HL-60 (cell line): Measurements from ENCODE around the gene TEDC1.

Experiments
- DNase-seq, 2 experiments: peaks; one replicate each; pipeline ENCODE4 v3.0.0-alpha.2; 2010 to 2020; ENCODE audit warnings: low read depth in 1 of 2, low spot score in 1 of 2
- H3K27ac ChIP-seq: fragments of 250-450 bp; sonication (Bioruptor Pico); replicated peaks from 2 replicates; pipeline ENCODE4 v1.5.1; 2020; ENCODE audit warnings: mild to moderate bottlenecking, moderate library complexity
- H3K27me3 ChIP-seq: fragments of 250-450 bp; sonication (Bioruptor Pico); 2 replicates; pipeline ENCODE4 v1.5.1; 2021; ENCODE audit warnings: mild to moderate bottlenecking, moderate library complexity; ENCODE audit not compliant: insufficient read depth, poor library complexity, severe bottlenecking
- H3K4me3 ChIP-seq: replicated peaks from 2 replicates; pipeline ENCODE4 v1.5.1; 2011; ENCODE audit warnings: mild to moderate bottlenecking, control low read depth, low read length; ENCODE audit not compliant: insufficient read depth
- CTCF ChIP-seq: IDR thresholded peaks from one replicate; pipeline ENCODE4 v1.5.1; 2011; ENCODE audit warnings: low read length, control low read depth, inconsistent platforms; ENCODE audit not compliant: insufficient read depth
- GABPA ChIP-seq: IDR thresholded peaks from 2 replicates; pipeline ENCODE4 v1.6.1; 2012; ENCODE audit warnings: low read depth
- POLR2AphosphoS5 ChIP-seq: IDR thresholded peaks from 2 replicates; pipeline ENCODE4 v1.6.1; 2012; ENCODE audit warnings: low read depth
- REST ChIP-seq: IDR thresholded peaks from 2 replicates; pipeline ENCODE4 v1.6.1; 2012; ENCODE audit warnings: low read depth; ENCODE audit not compliant: insufficient replicate concordance
- SPI1 ChIP-seq: IDR thresholded peaks from 2 replicates; pipeline ENCODE4 v1.6.1; 2012; ENCODE audit warnings: low read depth, mild to moderate bottlenecking, borderline replicate concordance

The TEDC1 gene

GRCh38 chr14:105460116-105460515, 30.9 kb upstream of the TEDC1 start:
- Histone ChIP-seq H3K27me3 (no peaks in the 10 kb centered on the region), H3K27ac (no peak overlapping the region), H3K4me3 (no peak overlapping the region)
- no peak for DNase-seq
- no peak for TF ChIP-seq CTCF
- TF ChIP-seq REST: no peak
- no peak for TF ChIP-seq SPI1
- TF ChIP-seq POLR2AphosphoS5: no peak
- TF ChIP-seq GABPA: no peak

- H3K4me3 ChIP-seq: no peak overlapping the region
- no peak for DNase-seq
- no peaks in the 10 kb centered on the region for H3K27me3 ChIP-seq
- TF ChIP-seq CTCF (no peak), REST (no peak), POLR2AphosphoS5 (no peak), GABPA (no peak), SPI1 (no peak)
- H3K27ac ChIP-seq: no peak overlapping the region
These were observed 30.4 kb upstream of the TEDC1 start for GRCh38 chr14:105460616-105461015.

GRCh38 chr14:105461903-105462302, 29.1 kb upstream of the TEDC1 start:
- H3K27me3 ChIP-seq: no peaks in the 10 kb centered on the region
- H3K4me3 ChIP-seq: no peak overlapping the region
- no peak for DNase-seq
- no peak for TF ChIP-seq REST
- no peak for TF ChIP-seq SPI1
- TF ChIP-seq GABPA: no peak
- no peak for TF ChIP-seq CTCF
- TF ChIP-seq POLR2AphosphoS5: no peak
- H3K27ac ChIP-seq: no peak overlapping the region
